Right kidney (tissue), 1 donor: ENCODE measurements around the gene KIF26B.
"Not testable (repeated sequence)": the region's sequence is repeated elsewhere in the genome, so short reads cannot be mapped to it uniquely, and the experiment has no call there.

ENCODE experiments used
- DNase-seq: peaks from one replicate; pipeline ENCODE4 v3.0.0-alpha.2; 2016

KIF26B gene

GRCh38 chr1:245652660-245653427 lies 498.1 kb downstream of the KIF26B start:
- no peak for DNase-seq

- DNase-seq = no peak
These were observed 499.8 kb downstream of the KIF26B start for GRCh38 chr1:245654460-245655050.

GRCh38 chr1:245656189-245656717 lies 501.5 kb downstream of the KIF26B start:
- no peak for DNase-seq

GRCh38 chr1:245657371-245657770 lies 502.6 kb downstream of the KIF26B start:
- no peak for DNase-seq

GRCh38 chr1:245663373-245663772 lies 508.6 kb downstream of the KIF26B start:
- no peak for DNase-seq

- DNase-seq = no peak
These were observed 509.1 kb downstream of the KIF26B start for GRCh38 chr1:245663841-245664240.

GRCh38 chr1:245666412-245666811 lies 511.6 kb downstream of the KIF26B start:
- DNase-seq = no peak

GRCh38 chr1:245671349-245671748 lies 516.6 kb downstream of the KIF26B start:
- DNase-seq = no peak

- no peak for DNase-seq
These were observed 517.4 kb downstream of the KIF26B start for GRCh38 chr1:245671966-245672767.

- DNase-seq = not testable (repeated sequence)
These were observed 518.3 kb downstream of the KIF26B start for GRCh38 chr1:245672836-245673656.

- no peak for DNase-seq
These were observed 519.2 kb downstream of the KIF26B start for GRCh38 chr1:245673881-245674414.

GRCh38 chr1:245677461-245678240 lies 522.9 kb downstream of the KIF26B start:
- DNase-seq = no peak

GRCh38 chr1:245678860-245679411 lies 524.2 kb downstream of the KIF26B start:
- no peak for DNase-seq

- DNase-seq = no peak
These were observed 525.3 kb downstream of the KIF26B start for GRCh38 chr1:245679821-245680780.

GRCh38 chr1:245682638-245683628 lies 528.1 kb downstream of the KIF26B start:
- DNase-seq = no peak

- no peak for DNase-seq
These were observed 528.9 kb downstream of the KIF26B start for GRCh38 chr1:245683676-245684075.

- DNase-seq = no peak
These were observed 529.4 kb downstream of the KIF26B start for GRCh38 chr1:245684166-245684565.

GRCh38 chr1:245684571-245684970 lies 529.8 kb downstream of the KIF26B start:
- no peak for DNase-seq
